HUES48 (cell line): ENCODE measurements around the gene ANO8.
A peak's percentile ranks its signal among the peaks of the same experiment; 100 is the strongest.

ENCODE experiments used
- H3K27ac ChIP-seq: one replicate; pipeline ENCODE4 v1.7.0; 2013; ENCODE audit warnings: low read depth, low read length, inconsistent platforms
- H3K27me3 ChIP-seq: 2 replicates; pipeline ENCODE4 v1.6.1; 2013; ENCODE audit warnings: mild to moderate bottlenecking, low read length; ENCODE audit not compliant: control insufficient read depth, insufficient read depth
- H3K36me3 ChIP-seq: 2 replicates; pipeline ENCODE4 v1.6.1; 2013; ENCODE audit warnings: low read length; ENCODE audit not compliant: control insufficient read depth, insufficient read depth
- H3K4me1 ChIP-seq: 2 replicates; pipeline ENCODE4 v1.6.1; 2013; ENCODE audit warnings: mild to moderate bottlenecking, low read length; ENCODE audit not compliant: control insufficient read depth, insufficient read depth
- H3K4me3 ChIP-seq: 2 replicates; pipeline ENCODE4 v1.5.1; 2013; ENCODE audit warnings: mild to moderate bottlenecking, low read depth, low read length
- H3K9ac ChIP-seq: 2 replicates; pipeline ENCODE4 v1.6.1; 2013; ENCODE audit warnings: mild to moderate bottlenecking, low read depth, low read length, moderate library complexity
- H3K9me3 ChIP-seq: 2 replicates; pipeline ENCODE4 v1.6.1; 2013; ENCODE audit warnings: low read length; ENCODE audit not compliant: control insufficient read depth, insufficient read depth

The ANO8 gene

GRCh38 chr19:17359905-17360800 lies 25.5 kb upstream of the ANO8 start:
- Histone ChIP-seq H3K4me1 (no peaks in the 10 kb centered on the region), H3K9ac (no peak overlapping the region)

GRCh38 chr19:17358395-17358794 lies 23.7 kb upstream of the ANO8 start:
- Histone ChIP-seq H3K36me3 (no peaks in the 10 kb centered on the region), H3K4me3 (no peak overlapping the region), H3K27ac (no peak overlapping the region), H3K4me1 (no peaks in the 10 kb centered on the region), H3K27me3 (no peaks in the 10 kb centered on the region), H3K9me3 (no peaks in the 10 kb centered on the region), H3K9ac (no peak overlapping the region)

More at GRCh38 chr19:17359905-17360800, 25.5 kb upstream of the ANO8 start:
- Histone ChIP-seq H3K4me3 (no peak overlapping the region), H3K9me3 (no peaks in the 10 kb centered on the region), H3K36me3 (no peaks in the 10 kb centered on the region), H3K27ac (no peak overlapping the region), H3K27me3 (no peaks in the 10 kb centered on the region)

GRCh38 chr19:17357724-17358123 lies 23.1 kb upstream of the ANO8 start:
- Histone ChIP-seq H3K4me3 (no peak overlapping the region), H3K4me1 (no peaks in the 10 kb centered on the region), H3K9me3 (no peaks in the 10 kb centered on the region), H3K27ac (no peak overlapping the region), H3K9ac (no peak overlapping the region), H3K36me3 (no peaks in the 10 kb centered on the region), H3K27me3 (no peaks in the 10 kb centered on the region)

GRCh38 chr19:17357078-17357666 lies 22.5 kb upstream of the ANO8 start:
- Histone ChIP-seq H3K27me3 (no peaks in the 10 kb centered on the region), H3K4me3 (no peak overlapping the region), H3K27ac (no peak overlapping the region), H3K4me1 (no peaks in the 10 kb centered on the region), H3K36me3 (no peaks in the 10 kb centered on the region), H3K9ac (no peak overlapping the region), H3K9me3 (no peaks in the 10 kb centered on the region)

- Histone ChIP-seq H3K36me3 (no peaks in the 10 kb centered on the region), H3K4me3 (no peak overlapping the region), H3K9me3 (no peaks in the 10 kb centered on the region), H3K4me1 (peaks cover 4% of the 10 kb centered on the region; the same call in 1 of the 2 replicates), H3K27ac (no peak overlapping the region), H3K9ac (no peak overlapping the region), H3K27me3 (no peaks in the 10 kb centered on the region)
These were observed 18.7 kb upstream of the ANO8 start for GRCh38 chr19:17353386-17353785.

GRCh38 chr19:17352608-17353280 lies 18.1 kb upstream of the ANO8 start:
- Histone ChIP-seq H3K36me3 (no peaks in the 10 kb centered on the region), H3K4me3 (no peak overlapping the region), H3K9me3 (no peaks in the 10 kb centered on the region), H3K9ac (no peak overlapping the region), H3K27me3 (no peaks in the 10 kb centered on the region), H3K4me1 (peaks cover 4% of the 10 kb centered on the region; the same call in 1 of the 2 replicates), H3K27ac (no peak overlapping the region)

- Histone ChIP-seq H3K27ac (no peak overlapping the region), H3K9ac (no peak overlapping the region), H3K9me3 (no peaks in the 10 kb centered on the region), H3K4me3 (no peak overlapping the region), H3K36me3 (no peaks in the 10 kb centered on the region), H3K27me3 (no peaks in the 10 kb centered on the region), H3K4me1 (peaks cover 4% of the 10 kb centered on the region; the same call in 1 of the 2 replicates)
These were observed 17.3 kb upstream of the ANO8 start for GRCh38 chr19:17351815-17352435.

GRCh38 chr19:17348700-17349099 lies 14.0 kb upstream of the ANO8 start:
- Histone ChIP-seq H3K27ac (peak overlapping the region; percentile 84), H3K9ac (peak overlapping the region; percentile 50; the same call in 1 of the 2 replicates), H3K4me1 (peaks cover 4% of the 10 kb centered on the region; the same call in 1 of the 2 replicates)

GRCh38 chr19:17347877-17348276 lies 13.2 kb upstream of the ANO8 start:
- Histone ChIP-seq H3K27me3 (no peaks in the 10 kb centered on the region), H3K9ac (no peak overlapping the region), H3K4me1 (peaks cover 4% of the 10 kb centered on the region; the same call in 1 of the 2 replicates), H3K4me3 (no peak overlapping the region), H3K9me3 (no peaks in the 10 kb centered on the region), H3K36me3 (no peaks in the 10 kb centered on the region), H3K27ac (no peak overlapping the region)

More at GRCh38 chr19:17348700-17349099, 14.0 kb upstream of the ANO8 start:
- H3K36me3 ChIP-seq = no peaks in the 10 kb centered on the region
- H3K4me3 ChIP-seq = peak overlapping the region; percentile 36; the same call in 1 of the 2 replicates
- H3K27me3 ChIP-seq = no peaks in the 10 kb centered on the region
- no peaks in the 10 kb centered on the region for H3K9me3 ChIP-seq

GRCh38 chr19:17347361-17347760 lies 12.7 kb upstream of the ANO8 start:
- Histone ChIP-seq H3K36me3 (peaks cover 2% of the 10 kb centered on the region; the same call in 1 of the 2 replicates), H3K9ac (no peak overlapping the region), H3K27ac (no peak overlapping the region), H3K27me3 (no peaks in the 10 kb centered on the region), H3K4me3 (no peak overlapping the region), H3K9me3 (no peaks in the 10 kb centered on the region), H3K4me1 (peaks cover 4% of the 10 kb centered on the region; the same call in 1 of the 2 replicates)
